Neural crest cell (in vitro differentiated cells): Measurements from ENCODE around the gene GRID2IP. TPM values are rescaled to one million over a fixed set of nuclear protein-coding genes. Genes with fewer than 3 reads are reported as not detected.

ENCODE experiments used
- DNase-seq: peaks from one replicate; pipeline ENCODE4 v3.0.0; 2021; ENCODE audit warnings: low read depth, mixed read lengths, low spot score
- H3K27ac Mint-ChIP-seq: one replicate; pipeline ENCODE4 v1.8.0; 2021; ENCODE audit warnings: mild to moderate bottlenecking, mixed read lengths; ENCODE audit not compliant: unreplicated experiment
- H3K27me3 Mint-ChIP-seq: 2 replicates; pipeline ENCODE4 v1.8.0; 2021; ENCODE audit warnings: low read depth, mild to moderate bottlenecking, mixed read lengths
- H3K36me3 Mint-ChIP-seq: 2 replicates; pipeline ENCODE4 v1.8.0; 2021; ENCODE audit warnings: low read depth, mild to moderate bottlenecking, mixed read lengths
- H3K4me1 Mint-ChIP-seq: 2 replicates; pipeline ENCODE4 v1.8.0; 2021; ENCODE audit warnings: mixed read lengths
- H3K4me3 Mint-ChIP-seq: one replicate; pipeline ENCODE4 v1.8.0; 2021; ENCODE audit warnings: mild to moderate bottlenecking, mixed read lengths
- H3K9me3 Mint-ChIP-seq: 2 replicates; pipeline ENCODE4 v1.8.0; 2021; ENCODE audit warnings: mixed read lengths
- total RNA-seq: library from RNA; stranded (reverse); gene quantifications from 2 replicates; pipeline ENCODE4 v1.2.1, GENCODE V29; 2021
- TF ChIP-seq, protein P1 (sequence below): fragments of 200-600 bp; sonication (generic); conservative IDR thresholded peaks from 2 replicates; pipeline ENCODE4 v1.5.0; 2021; ENCODE audit warnings: antibody characterized with exemption, mild to moderate bottlenecking

GRID2IP gene
- total RNA-seq, 1 donor from 2014 or later = 0.54 TPM

DNA sequence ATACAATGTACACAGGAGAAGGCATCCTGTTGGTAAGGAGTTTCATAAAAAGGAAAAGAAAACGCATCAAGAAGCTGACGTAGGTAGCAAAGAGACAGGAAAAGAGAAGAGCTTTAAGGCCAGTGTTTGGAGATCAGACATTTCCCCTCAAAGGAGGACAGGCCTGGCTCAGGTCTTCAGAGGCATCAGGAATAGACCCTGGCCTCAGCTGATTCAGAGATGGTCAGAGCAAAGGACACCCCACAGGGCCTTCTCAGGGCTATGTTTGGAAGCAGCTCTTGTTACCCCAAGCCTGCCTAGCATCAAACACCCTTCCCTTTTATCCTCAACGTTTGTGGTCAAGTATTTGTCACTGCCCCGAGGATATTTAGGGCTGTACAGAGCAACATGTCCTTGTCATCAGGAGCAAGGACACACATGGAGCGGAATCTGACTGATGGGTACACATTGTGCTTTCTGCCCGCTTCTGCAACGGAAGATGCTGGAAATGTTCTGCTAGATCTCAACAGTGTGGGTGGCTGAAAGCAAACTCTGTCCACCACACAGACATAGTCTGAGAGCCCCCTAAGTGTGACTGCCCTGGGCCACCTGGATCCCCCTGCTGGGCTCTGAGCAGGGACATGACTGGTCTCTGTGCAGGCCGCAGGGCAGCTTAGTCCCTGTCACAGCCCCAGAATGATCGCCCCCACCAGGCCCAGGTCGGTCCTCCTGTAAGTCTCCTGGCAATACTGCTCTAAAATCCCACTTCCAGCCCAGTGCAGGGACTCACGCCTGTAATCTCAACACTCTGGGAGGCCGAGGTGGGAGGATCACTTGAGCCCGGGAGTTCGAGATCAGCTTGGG lies 25.0 kb upstream of the GRID2IP start:
- peak overlapping the region; percentile 4 for H3K27ac Mint-ChIP-seq
- H3K36me3 Mint-ChIP-seq = peaks cover 4% of the 10 kb centered on the region
- no peak for DNase-seq
- peak overlapping the region; percentile 82 for H3K4me3 Mint-ChIP-seq
- H3K9me3 Mint-ChIP-seq = no peaks in the 10 kb centered on the region
- TF ChIP-seq, protein P1, sequence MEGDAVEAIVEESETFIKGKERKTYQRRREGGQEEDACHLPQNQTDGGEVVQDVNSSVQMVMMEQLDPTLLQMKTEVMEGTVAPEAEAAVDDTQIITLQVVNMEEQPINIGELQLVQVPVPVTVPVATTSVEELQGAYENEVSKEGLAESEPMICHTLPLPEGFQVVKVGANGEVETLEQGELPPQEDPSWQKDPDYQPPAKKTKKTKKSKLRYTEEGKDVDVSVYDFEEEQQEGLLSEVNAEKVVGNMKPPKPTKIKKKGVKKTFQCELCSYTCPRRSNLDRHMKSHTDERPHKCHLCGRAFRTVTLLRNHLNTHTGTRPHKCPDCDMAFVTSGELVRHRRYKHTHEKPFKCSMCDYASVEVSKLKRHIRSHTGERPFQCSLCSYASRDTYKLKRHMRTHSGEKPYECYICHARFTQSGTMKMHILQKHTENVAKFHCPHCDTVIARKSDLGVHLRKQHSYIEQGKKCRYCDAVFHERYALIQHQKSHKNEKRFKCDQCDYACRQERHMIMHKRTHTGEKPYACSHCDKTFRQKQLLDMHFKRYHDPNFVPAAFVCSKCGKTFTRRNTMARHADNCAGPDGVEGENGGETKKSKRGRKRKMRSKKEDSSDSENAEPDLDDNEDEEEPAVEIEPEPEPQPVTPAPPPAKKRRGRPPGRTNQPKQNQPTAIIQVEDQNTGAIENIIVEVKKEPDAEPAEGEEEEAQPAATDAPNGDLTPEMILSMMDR = no peak
- peaks cover 2% of the 10 kb centered on the region for H3K27me3 Mint-ChIP-seq
- peaks cover 19% of the 10 kb centered on the region for H3K4me1 Mint-ChIP-seq

DNA sequence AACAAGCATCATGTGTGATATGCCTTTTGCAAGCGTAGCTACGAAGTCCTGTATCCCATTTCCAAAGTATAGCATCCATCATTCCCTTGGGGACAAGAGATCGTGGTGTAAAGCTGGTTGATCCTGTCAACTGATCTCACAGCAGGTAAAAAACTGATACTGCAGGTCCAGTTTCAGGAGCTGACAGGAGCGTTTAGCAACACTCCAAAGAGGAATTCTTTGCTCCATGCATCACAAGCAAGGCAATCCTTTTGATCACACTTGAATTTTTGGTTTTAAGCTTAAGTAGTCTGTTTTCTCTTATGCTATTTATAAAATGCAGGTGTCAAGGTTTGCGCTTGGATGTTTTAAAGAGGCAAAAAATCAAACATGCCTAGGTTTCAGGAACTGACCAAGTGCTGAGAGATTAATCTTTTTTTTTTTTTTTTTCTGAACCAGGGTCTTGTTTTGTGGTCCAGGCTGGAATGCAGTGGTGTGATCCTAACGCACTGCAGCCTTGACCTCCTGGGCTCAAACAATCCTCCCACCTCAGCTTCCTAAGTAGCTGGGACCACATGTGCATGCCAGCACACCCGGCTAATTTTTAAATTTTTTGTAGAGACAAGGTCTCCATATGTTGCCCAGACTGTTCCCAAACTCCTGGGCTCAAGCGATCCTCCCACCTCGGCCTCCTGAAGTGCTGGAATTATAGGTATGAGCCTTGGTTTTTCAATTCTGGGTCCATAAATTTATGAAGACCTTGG lies 24.2 kb upstream of the GRID2IP start:
- Mint-ChIP-seq H3K36me3 (peaks cover 4% of the 10 kb centered on the region), H3K4me1 (peaks cover 19% of the 10 kb centered on the region), H3K4me3 (peak overlapping the region; percentile 82), H3K27me3 (peaks cover 2% of the 10 kb centered on the region), H3K9me3 (no peaks in the 10 kb centered on the region), H3K27ac (peak overlapping the region; percentile 4)
- DNase-seq = no peak
- TF ChIP-seq, protein P1 = no peak

DNA sequence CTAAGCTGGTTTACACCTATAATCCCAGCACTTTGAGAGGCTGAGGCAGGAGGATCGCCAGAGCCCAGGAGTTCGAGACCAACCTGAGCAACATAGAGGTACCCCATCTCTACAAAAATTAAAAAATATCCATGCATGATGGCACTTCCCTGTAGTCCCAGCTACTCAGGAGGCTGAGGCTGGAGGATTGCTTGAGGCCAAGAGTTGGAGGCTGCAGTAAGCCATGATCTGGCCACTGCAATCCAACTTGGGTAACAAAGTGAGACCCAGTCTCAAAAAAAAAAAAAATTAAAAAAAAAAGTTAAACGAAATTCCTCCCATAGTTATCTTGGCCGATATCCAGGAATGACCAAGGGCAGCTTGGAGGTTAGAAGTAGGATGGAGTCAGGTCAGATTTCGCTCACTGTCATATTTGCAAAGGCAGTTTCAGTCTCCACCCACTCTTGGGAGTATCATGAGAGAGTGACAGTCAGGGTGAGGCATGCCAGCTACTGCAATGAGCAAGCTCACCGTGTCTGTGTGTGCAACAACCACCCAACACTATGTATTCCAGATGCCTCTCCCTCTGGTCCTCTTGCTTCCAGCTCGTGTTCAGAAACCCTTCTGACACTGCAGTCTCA lies 20.0 kb upstream of the GRID2IP start:
- Mint-ChIP-seq H3K4me3 (no peak overlapping the region), H3K27ac (no peak overlapping the region), H3K4me1 (peaks cover 6% of the 10 kb centered on the region), H3K36me3 (no peaks in the 10 kb centered on the region), H3K9me3 (no peaks in the 10 kb centered on the region), H3K27me3 (peaks cover 2% of the 10 kb centered on the region)
- no peak for DNase-seq
- TF ChIP-seq, protein P1 = no peak

DNA sequence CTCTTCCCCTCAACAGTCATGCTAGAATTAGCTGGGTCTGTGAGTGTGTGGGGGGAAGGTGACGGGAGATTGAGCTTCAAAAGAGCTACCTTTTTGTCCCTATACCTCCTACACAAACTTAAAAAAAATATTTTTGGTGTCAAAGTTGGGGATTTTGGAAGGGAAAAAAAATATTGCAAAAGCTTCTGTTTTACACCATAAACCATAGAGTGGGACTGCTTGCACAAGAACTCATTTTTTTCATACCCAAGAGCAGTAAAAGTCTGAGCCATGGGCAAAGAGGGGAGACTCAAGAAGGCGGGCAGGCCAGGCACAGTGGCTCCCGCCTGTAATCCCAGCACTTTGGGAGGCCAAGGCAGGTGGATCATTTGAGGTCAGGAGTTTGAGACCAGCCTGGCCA lies 16.6 kb upstream of the GRID2IP start:
- Mint-ChIP-seq H3K27me3 (peaks cover 5% of the 10 kb centered on the region), H3K4me1 (no peaks in the 10 kb centered on the region), H3K4me3 (no peak overlapping the region), H3K27ac (no peak overlapping the region), H3K36me3 (no peaks in the 10 kb centered on the region), H3K9me3 (no peaks in the 10 kb centered on the region)
- DNase-seq = no peak
- TF ChIP-seq, protein P1 = no peak

DNA sequence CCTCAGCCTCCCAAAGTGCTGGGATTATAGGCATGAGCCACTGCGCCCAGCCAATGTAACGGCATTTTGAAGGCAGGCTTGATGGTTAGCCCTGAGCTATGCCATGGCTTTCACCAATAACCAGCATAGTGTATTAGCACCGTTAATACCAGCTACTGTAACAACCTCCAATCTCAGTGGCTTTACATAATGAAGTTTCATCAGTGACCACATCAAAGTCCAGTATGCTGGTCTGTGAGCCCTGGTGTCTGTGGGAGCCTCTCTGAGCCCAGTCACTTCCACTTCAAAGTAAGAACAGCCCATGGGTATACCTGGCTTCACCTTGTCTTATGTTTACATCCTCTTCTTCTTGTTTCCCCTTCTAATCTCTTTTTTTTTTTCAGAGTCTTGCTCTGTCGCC lies 14.4 kb upstream of the GRID2IP start:
- no peaks in the 10 kb centered on the region for H3K4me1 Mint-ChIP-seq
- TF ChIP-seq, protein P1 = no peak
- H3K27ac Mint-ChIP-seq = peak overlapping the region; percentile 72
- H3K4me3 Mint-ChIP-seq = no peak overlapping the region
- peaks cover 3% of the 10 kb centered on the region for H3K27me3 Mint-ChIP-seq
- H3K9me3 Mint-ChIP-seq = no peaks in the 10 kb centered on the region
- no peaks in the 10 kb centered on the region for H3K36me3 Mint-ChIP-seq
- DNase-seq = no peak
